GM12872 (cell line): Measurements from ENCODE around the gene FUOM.

Source experiments
- TF ChIP-seq, protein P1 (sequence below): IDR thresholded peaks from 3 replicates; pipeline ENCODE4 v1.5.1; 2011; ENCODE audit warnings: low read depth, mild to moderate bottlenecking, low read length, moderate library complexity; ENCODE audit not compliant: insufficient read depth

FUOM gene

GRCh38 chr10:133400624-133401424 is 43.0 kb upstream of the FUOM start:
- TF ChIP-seq, protein P1, sequence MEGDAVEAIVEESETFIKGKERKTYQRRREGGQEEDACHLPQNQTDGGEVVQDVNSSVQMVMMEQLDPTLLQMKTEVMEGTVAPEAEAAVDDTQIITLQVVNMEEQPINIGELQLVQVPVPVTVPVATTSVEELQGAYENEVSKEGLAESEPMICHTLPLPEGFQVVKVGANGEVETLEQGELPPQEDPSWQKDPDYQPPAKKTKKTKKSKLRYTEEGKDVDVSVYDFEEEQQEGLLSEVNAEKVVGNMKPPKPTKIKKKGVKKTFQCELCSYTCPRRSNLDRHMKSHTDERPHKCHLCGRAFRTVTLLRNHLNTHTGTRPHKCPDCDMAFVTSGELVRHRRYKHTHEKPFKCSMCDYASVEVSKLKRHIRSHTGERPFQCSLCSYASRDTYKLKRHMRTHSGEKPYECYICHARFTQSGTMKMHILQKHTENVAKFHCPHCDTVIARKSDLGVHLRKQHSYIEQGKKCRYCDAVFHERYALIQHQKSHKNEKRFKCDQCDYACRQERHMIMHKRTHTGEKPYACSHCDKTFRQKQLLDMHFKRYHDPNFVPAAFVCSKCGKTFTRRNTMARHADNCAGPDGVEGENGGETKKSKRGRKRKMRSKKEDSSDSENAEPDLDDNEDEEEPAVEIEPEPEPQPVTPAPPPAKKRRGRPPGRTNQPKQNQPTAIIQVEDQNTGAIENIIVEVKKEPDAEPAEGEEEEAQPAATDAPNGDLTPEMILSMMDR, result no peak

- TF ChIP-seq, protein P1, result no peak
Measured at GRCh38 chr10:133399123-133399601, 41.3 kb upstream of the FUOM start.

- TF ChIP-seq, protein P1, result no peak
Measured at GRCh38 chr10:133397938-133398337, 40.1 kb upstream of the FUOM start.

- TF ChIP-seq, protein P1, result no peak
Measured at GRCh38 chr10:133396035-133396624, 38.3 kb upstream of the FUOM start.

GRCh38 chr10:133394801-133395221 is 37.0 kb upstream of the FUOM start:
- TF ChIP-seq, protein P1, result no peak

DNA sequence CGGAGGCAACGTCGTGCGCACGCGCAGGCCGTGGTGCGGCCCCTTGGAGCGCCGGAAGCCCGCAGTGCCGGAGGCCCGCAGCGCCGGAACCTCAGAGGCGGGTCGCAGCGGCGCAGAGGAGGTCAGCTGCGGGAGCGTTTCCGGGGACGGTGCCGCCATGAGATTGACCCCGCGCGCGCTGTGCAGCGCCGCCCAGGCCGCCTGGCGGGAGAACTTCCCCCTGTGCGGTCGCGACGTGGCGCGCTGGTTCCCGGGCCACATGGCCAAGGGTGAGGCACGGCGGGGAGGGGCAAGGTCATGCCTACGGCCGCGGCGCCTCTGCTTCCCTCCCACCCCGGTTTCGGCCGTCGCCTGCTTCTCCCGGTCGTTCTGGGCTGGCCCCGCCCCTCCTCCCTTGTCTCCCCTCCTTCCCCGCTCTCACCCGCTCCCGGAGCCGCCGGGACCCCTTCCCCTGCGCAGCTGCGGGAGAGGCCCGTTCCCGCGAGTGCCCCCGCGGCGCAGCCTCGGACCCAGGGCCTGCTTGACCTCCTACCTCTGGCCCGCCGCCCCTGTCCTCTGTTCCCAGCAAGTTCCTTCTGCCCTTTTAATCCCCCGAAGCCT is 36.3 kb upstream of the FUOM start, which contains the start of gene MTG1:
MTG1 (plus strand) TSS at position 94 of the 600 bp plus-strand sequence; CDS start at position 158, 64 bp downstream.
- TF ChIP-seq, protein P1, result peak; percentile 23; the same call in 1 of the 3 replicates

- TF ChIP-seq, protein P1, result no peak
Measured at GRCh38 chr10:133393401-133394063, 35.7 kb upstream of the FUOM start.
